Measurements from ENCODE around the gene SDK1.

SDK1 gene

DNA sequence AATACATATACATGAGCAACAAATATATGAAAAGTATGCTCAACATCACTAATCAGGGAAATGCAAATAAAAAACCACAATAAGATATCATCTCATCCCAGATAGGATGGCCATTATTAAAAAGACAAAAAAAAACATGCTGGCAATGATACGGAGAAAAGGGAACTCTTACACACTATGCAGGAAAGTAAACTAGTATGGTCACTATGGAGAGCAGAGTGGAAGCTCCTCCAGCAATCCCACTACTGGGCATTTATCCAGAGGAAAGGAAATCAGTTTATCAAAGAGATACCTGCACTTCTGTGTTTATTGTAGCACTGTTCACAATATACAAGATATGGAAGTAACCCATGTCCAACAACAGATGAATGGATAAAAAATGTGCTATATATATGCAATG is 217.5 kb downstream of the SDK1 start:
- Histone ChIP-seq H3K4me1 (ENCODE audit: control insufficient read depth in 2 of 2, insufficient read depth in 1 of 2, low read depth in 1 of 2, low read length in 2 of 2) (no peaks in the 10 kb centered on the region), H2AFZ (ENCODE audit: low read length) (no peak overlapping the region), H3K27me3 (ENCODE audit: control insufficient read depth in 3 of 3, insufficient read depth in 3 of 3, low read depth in 1 of 3, low read length in 3 of 3) (peaks cover 0 to 2% (median 0%) of the 10 kb centered on the region in 3 experiments), H2BK5ac (ENCODE audit: low read length) (no peak overlapping the region), H3K27ac (replicated peaks; ENCODE audit: low read length) (no peak overlapping the region), H3K14ac (ENCODE audit: low read length) (no peak overlapping the region), H4K8ac (ENCODE audit: low read depth, low read length) (no peak overlapping the region), H3K4me2 (ENCODE audit: insufficient read depth, low read length, poor library complexity, severe bottlenecking) (no peak overlapping the region), H3K18ac (ENCODE audit: low read length) (no peak overlapping the region), H3K9ac (ENCODE audit: low read depth, low read length, poor library complexity) (no peak overlapping the region), H3K9me3 (replicated peaks in 1 of 2; ENCODE audit: control insufficient read depth in 2 of 2, insufficient read depth in 1 of 2, low read depth in 1 of 2, low read length in 2 of 2) (no peaks in the 10 kb centered on the region), H3K36me3 (replicated peaks in 1 of 2; ENCODE audit: control insufficient read depth in 2 of 2, insufficient read depth in 2 of 2, low read length in 2 of 2) (no peaks in the 10 kb centered on the region), H3K23ac (ENCODE audit: low read depth, low read length, poor library complexity) (no peak overlapping the region), H4K91ac (ENCODE audit: low read depth, low read length, poor library complexity) (no peak overlapping the region), H2BK120ac (ENCODE audit: low read depth, low read length) (no peak overlapping the region), H2AK5ac (ENCODE audit: low read depth, low read length) (no peak overlapping the region), H3K4ac (ENCODE audit: low read length) (no peak overlapping the region), H3K79me1 (ENCODE audit: low read depth, low read length) (no peaks in the 10 kb centered on the region), H2BK15ac (ENCODE audit: low read length) (no peak overlapping the region), H3K4me3 (ENCODE audit: low read length in 2 of 2) (no peak overlapping the region), H2BK12ac (ENCODE audit: low read length) (no peak overlapping the region)
- no CpG with 5 or more reads among the region's 1 CpG for WGBS, 2 donors (ENCODE audit: extremely low coverage in 2 of 2, insufficient read length in 2 of 2, insufficient replicate concordance in 1 of 2)
- no peak for DNase-seq (ENCODE audit: low spot score)

DNA sequence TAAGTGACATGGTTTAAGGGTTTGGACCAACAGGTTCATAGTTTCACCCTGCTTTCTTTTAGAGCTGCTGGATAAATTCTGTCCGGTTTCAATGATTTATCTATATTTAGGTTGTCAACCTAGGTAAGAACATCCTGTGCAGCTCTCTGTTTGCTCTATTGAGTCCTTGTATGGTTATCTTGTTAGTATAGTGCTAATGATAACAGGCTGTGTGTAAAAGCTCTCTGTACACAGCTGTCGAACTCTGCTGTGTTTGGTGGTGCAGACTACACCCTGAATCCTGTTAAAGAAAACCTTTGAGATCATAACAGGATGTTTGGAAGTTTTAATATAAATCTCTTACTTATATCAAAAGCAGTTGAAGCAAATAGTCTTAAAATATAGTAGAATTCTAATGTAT is 219.2 kb downstream of the SDK1 start:
- H3K36me3 ChIP-seq (replicated peaks in 1 of 2; ENCODE audit: control insufficient read depth in 2 of 2, insufficient read depth in 2 of 2, low read length in 2 of 2): no peaks in the 10 kb centered on the region
- H2AK5ac ChIP-seq (ENCODE audit: low read depth, low read length): no peak overlapping the region
- H2AFZ ChIP-seq (ENCODE audit: low read length): no peak overlapping the region
- no peak overlapping the region for H3K27ac ChIP-seq (replicated peaks; ENCODE audit: low read length)
- no peak overlapping the region for H3K18ac ChIP-seq (ENCODE audit: low read length)
- H3K14ac ChIP-seq (ENCODE audit: low read length): no peak overlapping the region
- H2BK15ac ChIP-seq (ENCODE audit: low read length): no peak overlapping the region
- no peak overlapping the region for H2BK12ac ChIP-seq (ENCODE audit: low read length)
- no peak overlapping the region for H3K4me2 ChIP-seq (ENCODE audit: insufficient read depth, low read length, poor library complexity, severe bottlenecking)
- WGBS, 2 donors (ENCODE audit: extremely low coverage in 2 of 2, insufficient read length in 2 of 2, insufficient replicate concordance in 1 of 2): no CpG with 5 or more reads among the region's 2 CpGs
- H4K8ac ChIP-seq (ENCODE audit: low read depth, low read length): no peak overlapping the region
- H3K4me3 ChIP-seq (ENCODE audit: low read length in 2 of 2): no peak overlapping the region
- H3K4ac ChIP-seq (ENCODE audit: low read length): no peak overlapping the region
- H3K9ac ChIP-seq (ENCODE audit: low read depth, low read length, poor library complexity): no peak overlapping the region
- no peaks in the 10 kb centered on the region for H3K4me1 ChIP-seq (ENCODE audit: control insufficient read depth in 2 of 2, insufficient read depth in 1 of 2, low read depth in 1 of 2, low read length in 2 of 2)
- no peak overlapping the region for H2BK120ac ChIP-seq (ENCODE audit: low read depth, low read length)
- H3K23ac ChIP-seq (ENCODE audit: low read depth, low read length, poor library complexity): no peak overlapping the region
- H3K79me1 ChIP-seq (ENCODE audit: low read depth, low read length): no peaks in the 10 kb centered on the region
- no peak for DNase-seq (ENCODE audit: low spot score)
- H3K9me3 ChIP-seq (replicated peaks in 1 of 2; ENCODE audit: control insufficient read depth in 2 of 2, insufficient read depth in 1 of 2, low read depth in 1 of 2, low read length in 2 of 2): no peaks in the 10 kb centered on the region
- no peak overlapping the region for H2BK5ac ChIP-seq (ENCODE audit: low read length)
- no peaks in the 10 kb centered on the region for H3K27me3 ChIP-seq (ENCODE audit: control insufficient read depth in 3 of 3, insufficient read depth in 3 of 3, low read depth in 1 of 3, low read length in 3 of 3)
- H4K91ac ChIP-seq (ENCODE audit: low read depth, low read length, poor library complexity): no peak overlapping the region

- Histone ChIP-seq H3K4me3 (ENCODE audit: low read length in 2 of 2) (peak overlapping the region in 1 of 2 donors; percentile 51), H3K36me3 (replicated peaks in 1 of 2; ENCODE audit: control insufficient read depth in 2 of 2, insufficient read depth in 2 of 2, low read length in 2 of 2) (no peaks in the 10 kb centered on the region), H3K27ac (replicated peaks; ENCODE audit: low read length) (no peak overlapping the region), H3K79me1 (ENCODE audit: low read depth, low read length) (no peaks in the 10 kb centered on the region), H3K9me3 (replicated peaks in 1 of 2; ENCODE audit: control insufficient read depth in 2 of 2, insufficient read depth in 1 of 2, low read depth in 1 of 2, low read length in 2 of 2) (no peaks in the 10 kb centered on the region), H2AK5ac (ENCODE audit: low read depth, low read length) (no peak overlapping the region), H3K23ac (ENCODE audit: low read depth, low read length, poor library complexity) (no peak overlapping the region), H2BK120ac (ENCODE audit: low read depth, low read length) (no peak overlapping the region), H4K8ac (ENCODE audit: low read depth, low read length) (no peak overlapping the region), H4K91ac (ENCODE audit: low read depth, low read length, poor library complexity) (no peak overlapping the region), H3K14ac (ENCODE audit: low read length) (no peak overlapping the region), H3K27me3 (ENCODE audit: control insufficient read depth in 3 of 3, insufficient read depth in 3 of 3, low read depth in 1 of 3, low read length in 3 of 3) (no peaks in the 10 kb centered on the region), H2BK12ac (ENCODE audit: low read length) (no peak overlapping the region), H3K4me2 (ENCODE audit: insufficient read depth, low read length, poor library complexity, severe bottlenecking) (no peak overlapping the region), H3K4ac (ENCODE audit: low read length) (no peak overlapping the region), H3K4me1 (ENCODE audit: control insufficient read depth in 2 of 2, insufficient read depth in 1 of 2, low read depth in 1 of 2, low read length in 2 of 2) (no peaks in the 10 kb centered on the region), H2BK5ac (ENCODE audit: low read length) (no peak overlapping the region), H2AFZ (ENCODE audit: low read length) (no peak overlapping the region), H3K9ac (ENCODE audit: low read depth, low read length, poor library complexity) (no peak overlapping the region), H2BK15ac (ENCODE audit: low read length) (no peak overlapping the region), H3K18ac (ENCODE audit: low read length) (no peak overlapping the region)
- no peak for DNase-seq (ENCODE audit: low spot score)
- WGBS, 2 donors (ENCODE audit: extremely low coverage in 2 of 2, insufficient read length in 2 of 2, insufficient replicate concordance in 1 of 2): no CpG with 5 or more reads among the region's 2 CpGs
Measured at GRCh38 chr7:3527496-3528124, 226.6 kb downstream of the SDK1 start.

DNA sequence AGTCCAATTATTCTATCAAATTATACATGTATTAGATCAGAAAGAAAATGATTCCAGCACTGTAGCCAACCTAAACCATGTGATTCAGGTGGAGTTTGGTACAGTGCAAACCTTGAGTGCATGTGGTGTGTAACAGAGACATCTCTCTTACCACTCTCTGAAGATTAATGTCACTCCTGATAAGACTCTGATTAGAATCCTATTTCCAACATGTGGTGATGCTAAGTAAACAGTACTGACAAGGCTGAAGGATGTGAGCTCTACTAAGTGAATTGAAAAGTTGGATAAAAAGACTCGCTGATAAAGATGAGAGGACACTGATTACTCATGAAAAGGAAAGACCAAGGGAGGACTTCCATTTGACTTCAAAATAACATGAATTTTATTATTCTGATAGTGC is 232.0 kb downstream of the SDK1 start:
- Histone ChIP-seq H3K79me1 (ENCODE audit: low read depth, low read length) (no peaks in the 10 kb centered on the region), H3K27me3 (ENCODE audit: control insufficient read depth in 3 of 3, insufficient read depth in 3 of 3, low read depth in 1 of 3, low read length in 3 of 3) (no peaks in the 10 kb centered on the region), H3K4me3 (ENCODE audit: low read length in 2 of 2) (no peak overlapping the region), H2BK120ac (ENCODE audit: low read depth, low read length) (no peak overlapping the region), H4K8ac (ENCODE audit: low read depth, low read length) (no peak overlapping the region), H3K9ac (ENCODE audit: low read depth, low read length, poor library complexity) (no peak overlapping the region), H2AK5ac (ENCODE audit: low read depth, low read length) (no peak overlapping the region), H3K4me2 (ENCODE audit: insufficient read depth, low read length, poor library complexity, severe bottlenecking) (no peak overlapping the region), H3K23ac (ENCODE audit: low read depth, low read length, poor library complexity) (no peak overlapping the region), H3K4me1 (ENCODE audit: control insufficient read depth in 2 of 2, insufficient read depth in 1 of 2, low read depth in 1 of 2, low read length in 2 of 2) (no peaks in the 10 kb centered on the region), H3K36me3 (replicated peaks in 1 of 2; ENCODE audit: control insufficient read depth in 2 of 2, insufficient read depth in 2 of 2, low read length in 2 of 2) (no peaks in the 10 kb centered on the region), H3K4ac (ENCODE audit: low read length) (no peak overlapping the region), H3K9me3 (replicated peaks in 1 of 2; ENCODE audit: control insufficient read depth in 2 of 2, insufficient read depth in 1 of 2, low read depth in 1 of 2, low read length in 2 of 2) (no peaks in the 10 kb centered on the region), H4K91ac (ENCODE audit: low read depth, low read length, poor library complexity) (no peak overlapping the region), H2BK15ac (ENCODE audit: low read length) (no peak overlapping the region), H3K18ac (ENCODE audit: low read length) (no peak overlapping the region), H2BK12ac (ENCODE audit: low read length) (no peak overlapping the region), H3K27ac (replicated peaks; ENCODE audit: low read length) (no peak overlapping the region), H2AFZ (ENCODE audit: low read length) (no peak overlapping the region), H3K14ac (ENCODE audit: low read length) (no peak overlapping the region), H2BK5ac (ENCODE audit: low read length) (no peak overlapping the region)
- no CpG with 5 or more reads among the region's 1 CpG for whole genome bisulfite sequencing, 2 donors (ENCODE audit: extremely low coverage in 2 of 2, insufficient read length in 2 of 2, insufficient replicate concordance in 1 of 2)
- no peak for DNase-seq (ENCODE audit: low spot score)
